Stimulated activated CD8-positive, alpha-beta memory T cell treated with anti-CD3 and anti-CD28 coated beads, Interleukin-2, amount 100 ng/mL, for 48 hours (primary cell): Measurements from ENCODE around the gene KIZ.
A peak's percentile ranks its signal among the peaks of the same experiment; 100 is the strongest.
"Not testable (repeated sequence)": the region's sequence is repeated elsewhere in the genome, so short reads cannot be mapped to it uniquely, and the experiment has no call there.

Source experiments
- DNase-seq, 2 donors: peaks; one replicate each; pipeline ENCODE4 v3.0.0-alpha.2; 2020; ENCODE audit warnings: low read depth in 2 of 2

The KIZ gene

DNA sequence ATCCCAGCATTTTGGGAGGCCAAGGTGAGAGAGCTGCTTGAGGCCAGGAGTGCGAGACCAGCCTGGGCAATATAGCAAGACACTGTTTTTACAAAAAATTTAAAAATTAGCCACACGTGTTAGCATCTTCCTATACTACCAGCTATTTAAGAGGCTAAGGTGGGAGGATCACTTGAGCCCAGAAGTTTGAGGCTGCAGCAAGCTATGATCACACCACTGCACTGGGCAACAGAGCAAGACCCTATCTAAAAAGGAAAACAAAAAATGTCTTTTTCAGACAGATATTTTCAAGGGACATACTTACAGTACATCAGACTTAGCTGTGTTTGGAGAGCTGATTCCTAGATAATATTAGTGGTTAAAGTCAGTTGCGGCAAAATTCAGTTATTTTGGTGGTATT lies 104.3 kb downstream of the KIZ start:
- DNase-seq = no peak

DNA sequence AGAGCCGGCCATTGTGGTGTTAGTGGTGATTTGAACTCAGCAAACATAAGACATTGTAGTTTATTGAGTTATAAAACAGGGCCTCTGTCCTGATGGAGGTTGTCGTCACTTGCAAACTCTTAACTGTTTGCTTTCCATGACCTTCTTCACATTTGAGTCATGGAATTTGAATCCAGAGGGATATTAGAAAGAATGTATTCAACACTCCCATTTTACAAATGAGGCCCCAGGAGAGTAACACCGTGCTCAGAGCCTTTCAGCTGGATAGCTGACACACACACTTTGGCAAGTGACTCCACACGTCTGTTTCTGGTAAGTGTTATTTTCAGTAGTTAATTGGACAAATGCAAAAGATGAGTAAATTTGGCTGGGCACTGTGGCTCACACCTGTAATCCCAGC lies 104.8 kb downstream of the KIZ start:
- DNase-seq = no peak

DNA sequence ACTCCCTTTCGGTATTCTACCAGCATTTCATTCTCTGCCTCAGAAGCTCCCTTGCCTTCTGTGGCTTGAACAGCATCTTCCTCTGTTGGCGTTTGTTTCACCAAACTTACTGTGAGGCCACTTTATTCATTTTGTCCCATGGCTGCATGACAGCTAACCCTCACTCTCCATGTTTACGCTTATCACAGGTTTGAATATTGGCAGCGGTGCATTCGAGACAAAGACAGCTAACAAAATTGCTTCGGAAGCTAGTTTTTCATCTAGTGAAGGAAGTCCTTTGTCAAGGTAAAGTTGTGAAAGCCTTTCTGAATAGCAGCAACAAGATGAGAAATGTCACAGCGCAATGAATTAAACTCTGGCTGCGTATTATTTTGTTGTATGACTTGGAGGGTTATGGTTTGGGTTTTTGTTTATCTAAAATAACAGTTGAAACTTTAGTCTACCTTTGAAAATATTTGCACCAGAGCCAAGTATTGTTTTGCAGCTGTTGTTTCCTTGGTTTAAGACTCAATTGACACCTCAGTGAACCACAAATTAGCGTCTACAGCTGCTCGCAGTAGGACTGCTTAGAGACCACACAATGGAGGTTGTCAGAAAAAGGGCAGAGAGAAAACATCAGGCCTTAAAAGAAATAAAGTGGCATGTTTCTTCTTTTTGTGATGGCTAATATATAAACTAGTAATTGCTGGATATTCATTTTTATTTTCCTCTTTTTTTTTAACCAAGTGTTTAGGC lies 106.8 kb downstream of the KIZ start:
- no peak for DNase-seq

DNA sequence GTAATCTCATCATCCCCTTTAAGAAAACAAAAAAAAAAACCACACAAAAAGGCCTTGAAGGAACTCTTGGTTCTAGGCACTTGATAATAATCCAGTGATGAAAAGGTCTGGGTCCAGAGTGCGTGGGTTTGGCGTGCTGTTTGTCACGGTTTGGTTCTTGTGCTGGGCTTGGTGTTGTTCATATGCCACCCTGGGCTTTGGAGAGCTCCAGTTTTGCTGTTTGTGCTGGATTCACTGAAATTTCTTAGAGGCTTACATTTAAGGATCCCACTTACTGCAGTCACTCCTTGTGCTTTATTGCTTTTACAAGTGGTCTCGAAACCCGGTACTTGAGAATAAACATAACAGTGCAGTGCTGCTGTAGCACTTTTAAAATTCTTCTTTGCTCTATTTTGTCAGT lies 108.4 kb downstream of the KIZ start:
- DNase-seq = no peak

DNA sequence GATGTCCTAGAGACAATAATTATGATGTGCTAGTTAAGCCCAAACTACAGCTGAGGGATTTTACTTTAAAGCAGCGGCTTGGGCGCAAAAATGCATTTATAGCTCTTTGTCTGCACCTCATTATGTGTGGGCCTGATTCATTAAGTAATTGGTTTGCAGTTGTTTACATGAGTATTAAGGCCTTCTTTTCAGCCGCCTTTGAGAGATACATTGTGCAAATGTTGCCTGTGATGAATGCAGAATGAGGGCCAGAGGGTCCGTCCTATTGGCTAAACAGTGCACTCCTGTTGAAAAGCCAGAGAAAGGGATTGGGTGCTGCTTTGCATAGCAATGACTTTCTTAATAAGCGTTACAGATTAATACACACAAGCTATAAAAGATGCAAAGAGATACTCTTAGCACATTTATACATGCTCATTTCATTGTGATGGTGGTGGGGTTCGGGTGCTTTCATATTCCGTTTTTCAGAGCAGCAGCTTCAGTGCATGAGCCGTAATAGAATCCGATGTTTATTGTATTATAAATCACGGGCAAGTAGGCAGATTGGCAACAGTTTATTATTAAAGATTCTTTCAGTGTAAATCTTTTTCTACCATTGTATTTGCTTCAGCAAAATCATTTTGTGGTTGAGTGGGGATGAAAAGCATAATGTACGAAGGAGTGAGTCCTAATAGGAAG lies 109.1 kb downstream of the KIZ start:
- DNase-seq = no peak

DNA sequence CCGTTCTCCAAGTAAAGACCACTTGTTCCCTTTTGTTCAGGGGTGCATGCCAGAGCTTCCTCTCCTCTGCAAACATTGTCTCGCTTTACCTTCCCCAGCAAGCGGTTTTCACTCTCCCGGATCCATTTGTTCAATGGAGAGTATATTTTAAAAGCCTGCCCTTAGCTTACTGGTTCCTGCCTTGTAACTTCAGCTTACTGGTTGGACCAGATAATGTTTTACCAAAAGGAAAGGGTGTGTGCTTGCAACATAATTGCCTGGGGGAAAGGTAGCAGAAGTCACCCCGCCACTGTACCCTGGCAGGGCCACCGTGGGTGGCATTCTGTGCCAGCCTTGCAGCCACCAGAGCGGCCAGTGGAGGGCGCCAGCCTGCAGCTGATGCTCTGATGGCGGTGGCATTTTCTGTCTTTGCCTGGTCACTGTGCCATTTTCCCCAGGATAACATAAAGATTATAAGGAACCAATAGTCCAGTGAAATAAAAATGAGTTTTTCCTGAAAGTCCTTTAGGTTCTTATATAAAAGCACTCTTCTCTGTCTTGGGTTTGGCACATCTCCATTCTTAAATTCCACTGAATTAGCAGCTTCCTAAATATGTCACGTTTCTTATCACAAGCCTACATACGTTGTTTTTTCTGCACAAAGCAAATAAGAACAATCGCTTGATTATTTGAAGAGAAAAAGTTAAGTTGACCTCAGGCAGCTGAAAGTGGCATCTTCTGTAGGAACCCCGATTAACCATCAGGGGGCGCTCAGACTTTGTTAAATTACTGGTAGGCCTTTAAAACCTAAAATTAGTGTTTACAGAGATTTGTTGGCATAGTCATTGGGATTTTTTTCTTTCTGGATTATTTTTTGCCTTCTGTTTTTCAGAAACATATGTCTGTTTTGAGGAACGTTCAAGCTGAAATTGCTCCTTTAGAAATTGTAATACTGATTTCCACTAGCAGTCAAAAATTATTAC lies 109.9 kb downstream of the KIZ start:
- peak; percentile 37 to 56 for DNase-seq

DNA sequence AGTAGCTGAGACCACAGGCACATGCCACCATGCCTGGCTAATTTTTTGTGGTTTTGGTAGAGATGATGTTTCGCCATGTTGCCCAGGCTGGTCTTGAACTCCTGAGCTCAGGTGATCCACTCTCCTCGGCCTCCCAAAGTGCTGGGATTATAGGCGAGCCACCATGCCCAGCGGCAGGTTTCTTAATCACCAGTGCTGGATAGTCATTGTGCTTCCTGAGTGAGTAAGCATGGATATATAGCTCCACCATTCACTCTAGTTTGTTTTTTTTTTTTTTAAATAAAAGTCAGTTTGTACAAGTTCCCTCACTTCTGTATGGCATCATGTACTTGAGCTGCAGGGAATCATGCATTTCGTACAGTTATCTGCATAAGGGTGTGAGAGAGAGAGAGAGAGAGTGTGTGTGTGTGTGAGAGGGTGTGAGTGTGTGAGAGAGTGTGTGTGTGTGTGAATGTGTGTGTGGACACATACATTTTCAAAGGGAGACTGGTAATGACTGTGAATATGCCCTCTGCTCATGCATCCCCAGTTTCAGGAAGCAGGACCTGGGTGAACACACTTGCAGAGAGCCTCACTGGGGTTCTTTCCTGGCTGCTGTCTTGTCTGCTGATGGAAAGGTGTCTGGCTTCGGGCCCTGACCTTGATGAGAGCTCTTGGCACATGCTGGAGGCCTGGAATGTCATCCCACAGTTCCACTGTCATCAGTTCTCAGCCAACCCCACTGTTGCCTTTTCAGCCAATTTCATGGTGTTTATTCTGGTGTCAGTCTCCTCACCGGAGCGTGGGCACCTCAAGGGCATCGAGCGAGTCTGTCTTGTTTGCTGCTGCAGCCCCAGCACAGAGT lies 112.3 kb downstream of the KIZ start:
- no peak for DNase-seq

DNA sequence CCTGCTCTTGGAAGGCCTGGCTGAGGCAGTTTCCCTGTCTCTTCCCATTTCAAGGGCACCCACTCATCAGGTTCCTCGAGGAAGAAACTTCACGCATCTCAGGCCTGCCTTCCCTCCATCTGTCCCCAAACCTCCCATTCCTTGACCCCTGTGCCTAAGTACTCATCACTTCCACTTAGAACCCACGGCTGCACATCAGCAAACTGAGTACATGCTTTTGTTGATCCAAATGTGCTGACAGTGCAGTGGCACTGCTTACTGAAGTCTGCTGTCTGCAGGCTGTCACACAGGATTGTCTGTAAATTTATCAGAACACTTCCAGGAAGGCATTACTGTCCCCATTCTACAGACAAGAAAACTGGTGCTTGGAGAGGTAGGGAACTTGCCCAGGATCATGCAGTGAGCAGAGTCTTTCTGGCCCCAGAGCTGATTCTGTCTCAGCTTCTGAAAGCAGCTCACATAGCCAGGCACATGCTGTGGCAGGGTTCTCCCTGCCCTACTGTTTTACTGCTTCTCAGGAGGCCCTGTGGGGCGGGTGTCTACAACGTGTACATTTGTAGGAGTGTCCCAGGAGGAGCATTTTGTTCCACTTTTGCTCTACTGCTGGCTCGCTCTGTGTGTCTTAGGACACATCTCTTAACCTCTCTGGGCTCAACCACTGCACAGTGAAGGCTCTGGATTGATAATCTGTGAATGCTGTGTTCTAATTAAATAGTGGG lies 113.1 kb downstream of the KIZ start:
- DNase-seq = no peak

DNA sequence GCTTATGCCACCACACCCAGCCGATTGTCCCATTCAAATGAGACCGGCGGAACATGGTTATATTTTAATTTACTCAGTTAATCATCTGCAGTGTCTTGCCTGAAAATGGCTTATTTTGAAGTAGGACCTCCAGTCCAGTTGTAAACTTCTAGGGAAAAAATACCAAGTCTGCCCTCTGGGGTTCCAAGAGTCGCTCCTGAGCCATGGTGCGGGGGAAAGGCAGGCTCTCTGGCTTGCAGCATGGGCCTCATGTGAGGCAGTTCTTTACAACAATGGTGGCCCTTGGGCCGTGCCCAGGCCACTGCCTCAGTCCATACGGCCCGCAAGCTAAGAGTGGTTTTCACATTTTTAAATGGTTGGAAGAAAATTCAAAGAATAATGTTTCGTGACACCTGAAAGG lies 114.5 kb downstream of the KIZ start:
- DNase-seq = no peak

DNA sequence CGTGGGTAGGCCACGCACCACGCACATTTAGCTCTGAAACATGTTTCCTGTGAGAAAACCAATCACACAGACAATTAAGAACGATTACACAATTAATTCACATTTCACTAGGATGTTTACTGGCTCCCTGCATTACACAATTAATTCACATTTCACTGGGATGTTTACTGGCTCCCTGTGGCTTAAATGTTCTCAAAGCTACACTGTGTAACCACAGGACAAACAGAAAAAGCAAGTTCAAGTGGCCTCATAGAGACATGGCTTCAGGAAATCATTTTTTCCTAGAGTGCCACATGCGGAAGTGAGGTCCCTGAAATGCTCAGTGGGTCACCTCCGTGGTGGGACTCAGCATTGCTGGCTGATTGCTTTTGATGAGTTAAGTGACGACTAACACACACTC lies 115.5 kb downstream of the KIZ start:
- no peak for DNase-seq

DNA sequence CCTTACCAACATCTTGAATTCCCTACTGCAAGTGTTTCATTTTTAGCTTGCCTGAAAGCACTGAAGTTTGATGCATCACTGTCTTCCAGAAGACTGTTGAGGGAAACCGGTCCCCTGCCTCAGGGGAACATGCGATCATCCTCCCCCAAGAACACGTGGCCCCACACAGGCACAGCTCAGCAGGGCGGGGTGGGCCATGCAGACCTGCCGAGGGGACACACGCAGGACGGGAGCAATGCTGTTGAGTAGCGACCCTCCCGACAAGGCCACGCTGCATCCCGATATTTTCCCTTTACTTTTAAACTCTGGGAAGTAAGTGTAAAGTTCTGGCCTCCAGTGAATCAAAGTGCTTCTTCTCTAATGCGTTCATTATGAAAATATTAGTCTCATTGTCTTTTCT lies 117.9 kb downstream of the KIZ start:
- no peak for DNase-seq

DNA sequence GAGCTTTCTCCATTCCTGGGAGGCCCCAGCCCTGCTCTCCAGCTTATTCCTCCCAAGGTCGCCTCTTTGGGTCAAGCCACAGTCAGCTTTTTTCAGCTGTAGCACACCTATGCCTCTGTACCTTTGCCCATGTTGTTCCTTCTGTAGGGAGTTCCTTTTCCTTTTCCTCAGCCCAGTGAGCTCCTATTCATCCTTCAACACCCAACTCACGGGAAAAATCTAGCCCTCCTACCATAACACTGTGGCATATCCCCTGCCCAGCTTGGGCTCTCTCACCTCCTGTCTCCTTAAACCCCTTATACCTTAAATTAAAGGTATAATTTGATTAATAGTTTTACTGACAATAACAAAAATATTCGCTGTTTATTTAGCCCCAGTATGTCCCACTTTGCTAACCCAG lies 118.9 kb downstream of the KIZ start:
- no peak for DNase-seq

DNA sequence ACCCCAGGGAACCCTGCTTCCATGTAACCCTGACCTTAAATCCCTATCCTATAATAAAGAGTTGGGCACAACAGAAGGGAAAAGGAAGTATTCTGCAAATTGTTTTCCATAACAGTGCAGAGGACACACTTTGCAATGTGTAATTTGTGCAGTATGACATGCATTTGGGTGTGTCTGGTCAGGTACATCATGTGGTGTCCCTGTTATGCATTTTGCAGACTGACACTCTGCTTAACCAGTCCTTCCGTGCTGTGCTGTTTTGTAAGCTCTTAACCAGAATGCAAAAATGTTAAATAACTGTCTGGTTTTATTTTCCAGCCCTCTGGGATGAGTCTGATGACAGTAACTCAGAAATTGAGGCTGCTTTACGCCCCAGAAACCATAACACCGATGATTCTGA lies 120.3 kb downstream of the KIZ start:
- DNase-seq = no peak

DNA sequence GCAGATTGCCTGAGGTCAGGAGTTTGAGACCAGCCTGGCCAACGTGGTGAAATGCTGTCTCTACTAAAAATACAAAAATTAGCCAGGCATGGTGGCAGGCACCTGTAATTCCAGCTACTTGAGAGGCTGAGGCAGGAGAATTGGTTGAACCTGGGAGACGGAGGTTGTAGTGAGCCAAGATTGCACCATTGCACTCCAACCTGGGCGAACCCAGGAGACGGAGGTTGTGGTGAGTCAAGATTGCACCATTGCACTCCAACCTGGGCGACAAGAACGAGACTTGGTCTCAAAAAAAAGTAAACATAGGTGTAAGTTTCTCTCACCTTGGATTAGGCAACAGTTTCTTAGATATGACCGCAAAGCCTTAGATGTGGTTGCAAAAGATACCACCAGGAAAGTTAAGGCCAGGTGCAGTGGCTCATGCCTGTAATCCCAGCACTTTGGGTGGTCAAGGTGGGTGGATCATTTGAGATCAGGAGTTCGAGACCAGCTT lies 121.8 kb downstream of the KIZ start:
- DNase-seq = not testable (repeated sequence)

DNA sequence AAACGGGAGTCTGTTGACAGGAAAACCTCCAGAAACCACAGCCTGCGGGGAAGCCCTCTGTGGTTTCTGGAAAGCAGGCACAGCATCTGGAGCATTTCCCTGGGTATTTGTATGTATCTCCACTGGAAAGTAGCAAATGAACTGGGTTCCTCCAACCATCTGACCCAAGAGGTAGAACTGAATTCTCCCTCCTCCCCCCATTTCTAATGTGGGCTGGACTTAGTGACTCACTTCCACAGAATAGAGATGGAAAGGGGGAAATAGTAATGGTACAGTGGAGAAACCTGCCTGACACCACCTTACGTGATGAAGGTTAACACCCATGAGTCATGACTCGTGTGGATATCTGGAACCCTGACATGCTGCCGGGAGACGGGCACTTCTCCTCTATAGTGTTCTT lies 125.4 kb downstream of the KIZ start:
- DNase-seq = peak in 1 of 2 donors; percentile 20

DNA sequence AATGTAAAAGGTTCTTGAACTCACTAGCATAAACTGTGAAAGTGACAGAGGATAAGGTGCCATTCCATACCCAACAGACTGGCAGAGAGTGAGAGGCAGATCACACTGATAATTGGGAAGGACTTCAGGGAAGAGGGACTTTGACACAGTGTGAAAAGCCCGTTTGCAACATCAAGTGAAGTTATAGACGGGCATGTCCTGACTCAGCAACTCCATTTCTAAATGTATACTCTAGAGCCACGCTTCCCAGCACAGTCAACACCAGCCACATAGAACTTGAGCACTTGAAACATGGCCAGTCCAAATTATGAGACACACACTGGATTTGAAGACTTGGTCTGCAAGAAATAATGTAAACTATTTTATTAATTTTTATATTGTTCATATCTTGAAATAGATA lies 131.3 kb downstream of the KIZ start:
- DNase-seq = no peak

DNA sequence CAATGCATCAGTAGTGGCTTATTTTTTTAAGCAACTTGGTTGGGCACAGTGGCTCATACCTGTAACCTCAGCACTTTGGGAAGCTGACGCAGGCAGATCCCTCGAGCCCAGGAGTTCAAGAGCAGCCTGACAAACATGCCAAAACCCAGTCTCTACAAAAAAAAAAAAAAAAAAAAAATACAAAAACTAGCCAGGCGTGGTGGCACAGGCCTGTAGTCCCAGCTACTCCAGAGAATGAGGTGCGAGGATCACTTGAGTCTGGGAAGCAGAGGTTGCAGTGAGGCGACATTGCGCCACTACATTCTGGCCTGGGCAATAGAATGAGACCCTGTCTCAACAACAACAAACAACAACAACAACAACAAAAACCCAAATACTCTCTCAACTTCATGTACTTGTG lies 132.5 kb downstream of the KIZ start:
- DNase-seq = no peak

DNA sequence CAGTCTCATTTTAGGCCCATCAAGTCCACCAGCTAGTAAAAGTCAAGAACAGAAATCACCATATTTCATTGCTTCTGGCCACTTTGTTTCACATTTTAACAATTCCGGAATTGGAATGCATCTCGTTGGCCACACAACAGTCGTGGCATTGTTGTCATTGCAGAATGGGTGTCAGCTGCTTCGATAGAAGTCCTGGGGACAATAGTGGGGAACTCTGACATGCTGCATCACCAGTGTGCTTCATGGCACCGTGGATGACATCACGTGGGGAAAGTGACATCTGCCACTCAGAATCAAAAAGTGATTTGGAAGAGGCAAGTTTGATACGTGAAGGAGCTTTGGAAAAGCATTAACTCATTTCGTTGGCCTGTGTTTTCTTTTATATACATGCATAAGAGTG lies 133.5 kb downstream of the KIZ start:
- DNase-seq = no peak

DNA sequence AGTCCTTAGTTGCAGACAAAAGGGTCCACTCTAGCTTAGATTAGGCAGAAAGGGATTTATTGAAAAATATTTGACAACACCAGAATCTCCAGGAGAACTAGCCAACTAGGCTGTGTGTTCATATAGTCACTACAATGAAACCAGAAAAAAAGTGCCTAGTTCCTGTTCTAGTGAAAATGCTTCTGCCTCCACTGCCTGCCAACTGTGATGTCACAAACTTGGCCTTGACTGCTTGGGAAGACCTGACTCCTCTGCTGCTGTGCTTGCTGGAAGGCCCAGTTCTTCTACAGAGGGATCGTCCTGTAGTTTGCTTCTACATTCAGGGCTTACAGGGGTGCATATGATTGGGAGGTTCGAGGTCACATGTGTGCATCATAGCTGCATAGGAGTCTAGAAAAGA lies 136.9 kb downstream of the KIZ start:
- no peak for DNase-seq

DNA sequence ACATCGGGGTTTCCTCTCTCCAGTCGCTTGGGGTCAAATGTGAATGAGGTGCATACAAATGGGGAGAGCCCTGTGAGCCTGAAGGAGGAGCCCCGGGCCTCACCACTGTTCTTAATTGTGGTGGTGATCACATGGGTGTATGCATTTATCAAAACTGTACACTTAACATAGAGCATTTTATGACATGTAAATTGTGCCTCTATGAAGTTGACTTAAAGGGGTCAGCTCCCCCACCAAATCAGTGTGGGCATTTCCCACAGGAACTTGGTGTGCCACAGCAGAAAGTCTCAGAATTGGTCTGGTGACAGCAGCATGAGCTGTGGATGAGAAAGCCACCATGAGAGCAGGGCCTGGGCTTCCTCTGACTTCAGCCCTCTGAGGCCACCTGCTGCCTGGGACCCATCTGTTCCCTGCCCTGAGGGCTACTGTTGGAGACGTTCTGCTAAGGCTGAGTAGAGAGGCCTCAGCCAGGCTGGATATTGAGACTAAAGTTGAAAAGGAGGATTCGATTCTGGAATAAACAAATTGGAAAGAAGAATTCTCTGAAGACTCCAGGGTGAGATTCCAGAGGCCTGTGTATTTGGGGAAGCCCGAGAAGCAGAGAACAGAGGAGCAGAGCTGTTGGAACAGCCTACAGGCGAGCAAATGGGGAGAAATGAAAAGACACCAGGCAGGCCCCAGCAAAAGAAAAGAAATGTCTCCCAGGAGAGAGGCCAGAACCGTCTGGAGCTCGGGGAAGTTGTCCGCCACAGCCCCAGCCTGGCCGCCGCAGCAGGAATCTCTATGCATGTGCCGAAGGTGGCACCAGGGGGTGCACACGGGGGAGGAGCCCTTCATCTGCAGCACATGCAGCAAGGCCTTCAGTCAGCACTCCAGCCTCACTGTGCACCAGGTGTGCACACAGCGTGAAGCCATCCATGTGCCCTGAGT lies 139.6 kb downstream of the KIZ start:
- DNase-seq = no peak
